Measurements from ENCODE around the gene AKR1B15.
"Not testable (repeated sequence)": the region's sequence is repeated elsewhere in the genome, so short reads cannot be mapped to it uniquely, and the experiment has no call there.

Gene AKR1B15

GRCh38 chr7:134526552-134527248, 22.2 kb upstream of the AKR1B15 start:
- not testable (repeated sequence) for H2BK120ac ChIP-seq (ENCODE audit: low read depth, low read length); H2BK5ac ChIP-seq (ENCODE audit: low read length); H4K8ac ChIP-seq (ENCODE audit: low read depth, low read length); H3K14ac ChIP-seq (ENCODE audit: low read length); H3K4me3 ChIP-seq (ENCODE audit: low read length in 2 of 2); H3K9ac ChIP-seq (ENCODE audit: low read depth, low read length, poor library complexity); H3K4ac ChIP-seq (ENCODE audit: low read length); H3K4me1 ChIP-seq (ENCODE audit: control insufficient read depth in 2 of 2, insufficient read depth in 1 of 2, low read depth in 1 of 2, low read length in 2 of 2); H2AFZ ChIP-seq (ENCODE audit: low read length); H3K23ac ChIP-seq (ENCODE audit: low read depth, low read length, poor library complexity); H3K79me1 ChIP-seq (ENCODE audit: low read depth, low read length); H3K36me3 ChIP-seq (replicated peaks in 1 of 2; ENCODE audit: control insufficient read depth in 2 of 2, insufficient read depth in 2 of 2, low read length in 2 of 2); H2BK12ac ChIP-seq (ENCODE audit: low read length); H3K18ac ChIP-seq (ENCODE audit: low read length); H2BK15ac ChIP-seq (ENCODE audit: low read length); H3K27ac ChIP-seq (replicated peaks; ENCODE audit: low read length); H3K9me3 ChIP-seq (replicated peaks in 1 of 2; ENCODE audit: control insufficient read depth in 2 of 2, insufficient read depth in 1 of 2, low read depth in 1 of 2, low read length in 2 of 2); H3K4me2 ChIP-seq (ENCODE audit: insufficient read depth, low read length, poor library complexity, severe bottlenecking); H4K91ac ChIP-seq (ENCODE audit: low read depth, low read length, poor library complexity); DNase-seq (ENCODE audit: low spot score); H2AK5ac ChIP-seq (ENCODE audit: low read depth, low read length)
- WGBS, 2 donors (ENCODE audit: extremely low coverage in 2 of 2, insufficient read length in 2 of 2, insufficient replicate concordance in 1 of 2), result no CpG with 5 or more reads among the region's 10 CpGs
- H3K27me3 ChIP-seq (ENCODE audit: control insufficient read depth in 3 of 3, insufficient read depth in 3 of 3, low read depth in 1 of 3, low read length in 3 of 3), result peaks cover 0 to 23% (median 0%) of the 10 kb centered on the region in 3 experiments

- Histone ChIP-seq H3K27me3 (ENCODE audit: control insufficient read depth in 3 of 3, insufficient read depth in 3 of 3, low read depth in 1 of 3, low read length in 3 of 3) (peaks cover 0 to 30% (median 0%) of the 10 kb centered on the region in 3 experiments), H2BK15ac (ENCODE audit: low read length) (no peak overlapping the region), H3K9me3 (replicated peaks in 1 of 2; ENCODE audit: control insufficient read depth in 2 of 2, insufficient read depth in 1 of 2, low read depth in 1 of 2, low read length in 2 of 2) (no peaks in the 10 kb centered on the region), H3K36me3 (replicated peaks in 1 of 2; ENCODE audit: control insufficient read depth in 2 of 2, insufficient read depth in 2 of 2, low read length in 2 of 2) (no peaks in the 10 kb centered on the region), H4K8ac (ENCODE audit: low read depth, low read length) (no peak overlapping the region), H3K18ac (ENCODE audit: low read length) (no peak overlapping the region), H3K23ac (ENCODE audit: low read depth, low read length, poor library complexity) (no peak overlapping the region), H2AFZ (ENCODE audit: low read length) (peak overlapping the region; percentile 47), H4K91ac (ENCODE audit: low read depth, low read length, poor library complexity) (no peak overlapping the region), H2BK120ac (ENCODE audit: low read depth, low read length) (no peak overlapping the region), H3K4ac (ENCODE audit: low read length) (no peak overlapping the region), H2BK12ac (ENCODE audit: low read length) (no peak overlapping the region), H3K9ac (ENCODE audit: low read depth, low read length, poor library complexity) (no peak overlapping the region), H3K27ac (replicated peaks; ENCODE audit: low read length) (no peak overlapping the region), H3K4me1 (ENCODE audit: control insufficient read depth in 2 of 2, insufficient read depth in 1 of 2, low read depth in 1 of 2, low read length in 2 of 2) (peaks cover 0 to 5% of the 10 kb centered on the region in 2 donors), H2BK5ac (ENCODE audit: low read length) (no peak overlapping the region), H3K4me2 (ENCODE audit: insufficient read depth, low read length, poor library complexity, severe bottlenecking) (no peak overlapping the region), H3K79me1 (ENCODE audit: low read depth, low read length) (no peaks in the 10 kb centered on the region), H2AK5ac (ENCODE audit: low read depth, low read length) (no peak overlapping the region), H3K4me3 (ENCODE audit: low read length in 2 of 2) (no peak overlapping the region), H3K14ac (ENCODE audit: low read length) (no peak overlapping the region)
- no peak for DNase-seq (ENCODE audit: low spot score)
- WGBS, 2 donors (ENCODE audit: extremely low coverage in 2 of 2, insufficient read length in 2 of 2, insufficient replicate concordance in 1 of 2), result no CpG with 5 or more reads among the region's 4 CpGs
These were observed 20.9 kb upstream of the AKR1B15 start for GRCh38 chr7:134527979-134528371.

- no peak overlapping the region for H2BK5ac ChIP-seq (ENCODE audit: low read length)
- H2AFZ ChIP-seq (ENCODE audit: low read length), result no peak overlapping the region
- no peak overlapping the region for H2BK12ac ChIP-seq (ENCODE audit: low read length)
- H3K4me3 ChIP-seq (ENCODE audit: low read length in 2 of 2), result no peak overlapping the region
- no peak overlapping the region for H4K91ac ChIP-seq (ENCODE audit: low read depth, low read length, poor library complexity)
- no peaks in the 10 kb centered on the region for H3K79me1 ChIP-seq (ENCODE audit: low read depth, low read length)
- H3K27ac ChIP-seq (replicated peaks; ENCODE audit: low read length), result no peak overlapping the region
- H3K4ac ChIP-seq (ENCODE audit: low read length), result no peak overlapping the region
- peaks cover 0 to 5% of the 10 kb centered on the region in 2 donors for H3K4me1 ChIP-seq (ENCODE audit: control insufficient read depth in 2 of 2, insufficient read depth in 1 of 2, low read depth in 1 of 2, low read length in 2 of 2)
- no peak overlapping the region for H3K23ac ChIP-seq (ENCODE audit: low read depth, low read length, poor library complexity)
- H2AK5ac ChIP-seq (ENCODE audit: low read depth, low read length), result no peak overlapping the region
- no peak overlapping the region for H2BK120ac ChIP-seq (ENCODE audit: low read depth, low read length)
- H3K14ac ChIP-seq (ENCODE audit: low read length), result no peak overlapping the region
- no CpG with 5 or more reads among the region's 5 CpGs for WGBS, 2 donors (ENCODE audit: extremely low coverage in 2 of 2, insufficient read length in 2 of 2, insufficient replicate concordance in 1 of 2)
- H3K9ac ChIP-seq (ENCODE audit: low read depth, low read length, poor library complexity), result no peak overlapping the region
- no peaks in the 10 kb centered on the region for H3K36me3 ChIP-seq (replicated peaks in 1 of 2; ENCODE audit: control insufficient read depth in 2 of 2, insufficient read depth in 2 of 2, low read length in 2 of 2)
- no peak overlapping the region for H4K8ac ChIP-seq (ENCODE audit: low read depth, low read length)
- H3K4me2 ChIP-seq (ENCODE audit: insufficient read depth, low read length, poor library complexity, severe bottlenecking), result no peak overlapping the region
- no peak overlapping the region for H3K18ac ChIP-seq (ENCODE audit: low read length)
- peaks cover 0 to 33% (median 0%) of the 10 kb centered on the region in 3 experiments for H3K27me3 ChIP-seq (ENCODE audit: control insufficient read depth in 3 of 3, insufficient read depth in 3 of 3, low read depth in 1 of 3, low read length in 3 of 3)
- no peak overlapping the region for H2BK15ac ChIP-seq (ENCODE audit: low read length)
- no peak for DNase-seq (ENCODE audit: low spot score)
- H3K9me3 ChIP-seq (replicated peaks in 1 of 2; ENCODE audit: control insufficient read depth in 2 of 2, insufficient read depth in 1 of 2, low read depth in 1 of 2, low read length in 2 of 2), result no peaks in the 10 kb centered on the region
These were observed 20.2 kb upstream of the AKR1B15 start for GRCh38 chr7:134528749-134529148.

- no peak overlapping the region for H4K91ac ChIP-seq (ENCODE audit: low read depth, low read length, poor library complexity)
- H3K4me3 ChIP-seq (ENCODE audit: low read length in 2 of 2), result no peak overlapping the region
- H2BK120ac ChIP-seq (ENCODE audit: low read depth, low read length), result no peak overlapping the region
- no peak overlapping the region for H3K14ac ChIP-seq (ENCODE audit: low read length)
- H3K27ac ChIP-seq (replicated peaks; ENCODE audit: low read length), result no peak overlapping the region
- H3K4ac ChIP-seq (ENCODE audit: low read length), result no peak overlapping the region
- no peak overlapping the region for H2BK12ac ChIP-seq (ENCODE audit: low read length)
- H3K27me3 ChIP-seq (ENCODE audit: control insufficient read depth in 3 of 3, insufficient read depth in 3 of 3, low read depth in 1 of 3, low read length in 3 of 3), result peaks cover 0 to 34% (median 0%) of the 10 kb centered on the region in 3 experiments
- no peak overlapping the region for H2AK5ac ChIP-seq (ENCODE audit: low read depth, low read length)
- H3K4me1 ChIP-seq (ENCODE audit: control insufficient read depth in 2 of 2, insufficient read depth in 1 of 2, low read depth in 1 of 2, low read length in 2 of 2), result peaks cover 0 to 5% of the 10 kb centered on the region in 2 donors
- H3K18ac ChIP-seq (ENCODE audit: low read length), result no peak overlapping the region
- no peak for DNase-seq (ENCODE audit: low spot score)
- no CpG with 5 or more reads among the region's 5 CpGs for WGBS, 2 donors (ENCODE audit: extremely low coverage in 2 of 2, insufficient read length in 2 of 2, insufficient replicate concordance in 1 of 2)
- no peak overlapping the region for H3K23ac ChIP-seq (ENCODE audit: low read depth, low read length, poor library complexity)
- no peak overlapping the region for H3K4me2 ChIP-seq (ENCODE audit: insufficient read depth, low read length, poor library complexity, severe bottlenecking)
- H3K79me1 ChIP-seq (ENCODE audit: low read depth, low read length), result no peaks in the 10 kb centered on the region
- H3K9ac ChIP-seq (ENCODE audit: low read depth, low read length, poor library complexity), result no peak overlapping the region
- H2AFZ ChIP-seq (ENCODE audit: low read length), result no peak overlapping the region
- H2BK15ac ChIP-seq (ENCODE audit: low read length), result no peak overlapping the region
- no peak overlapping the region for H4K8ac ChIP-seq (ENCODE audit: low read depth, low read length)
- H3K9me3 ChIP-seq (replicated peaks in 1 of 2; ENCODE audit: control insufficient read depth in 2 of 2, insufficient read depth in 1 of 2, low read depth in 1 of 2, low read length in 2 of 2), result no peaks in the 10 kb centered on the region
- no peak overlapping the region for H2BK5ac ChIP-seq (ENCODE audit: low read length)
- no peaks in the 10 kb centered on the region for H3K36me3 ChIP-seq (replicated peaks in 1 of 2; ENCODE audit: control insufficient read depth in 2 of 2, insufficient read depth in 2 of 2, low read length in 2 of 2)
These were observed 18.4 kb upstream of the AKR1B15 start for GRCh38 chr7:134530460-134530859.

Data from neuronal stem cell (in vitro differentiated cells).